GM18868 (cell line): ENCODE data around the gene MYO5A.
"Not testable (repeated sequence)": the region's sequence is repeated elsewhere in the genome, so short reads cannot be mapped to it uniquely, and the experiment has no call there.

Experiments used
- ATAC-seq: cut with Tn5 transposase; IDR thresholded peaks from one replicate; pipeline ENCODE4 v1.9.1; 2021; ENCODE audit warnings: mild to moderate bottlenecking, moderate library complexity; ENCODE audit not compliant: unreplicated experiment

The MYO5A gene

DNA sequence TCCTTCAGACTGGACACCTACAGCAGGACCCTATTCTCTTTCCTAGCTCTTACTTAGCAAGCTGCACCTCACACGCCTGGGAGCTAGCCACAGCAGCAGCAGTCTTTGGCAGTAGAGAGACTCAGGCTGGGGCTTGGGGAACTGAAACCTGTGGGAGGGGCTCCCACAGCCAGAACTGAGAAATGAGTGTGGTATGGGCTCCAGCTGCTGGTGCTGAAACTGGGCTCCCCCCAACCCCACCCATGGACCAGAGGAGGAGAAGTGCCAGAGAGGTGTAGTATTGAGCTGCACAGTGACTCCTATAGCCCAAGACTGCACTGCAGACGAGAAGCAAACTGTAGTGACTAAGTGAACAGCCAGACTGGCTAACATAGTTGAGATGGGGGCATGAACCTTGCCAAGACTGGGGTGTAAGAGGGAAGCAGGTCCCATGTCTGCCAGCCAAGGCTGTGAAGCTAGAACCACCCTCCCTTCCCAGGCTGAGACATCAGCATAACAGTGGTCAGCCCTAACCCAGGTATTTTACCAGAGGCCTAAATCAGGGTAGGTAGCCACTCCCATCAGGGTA lies 62.5 kb downstream of the MYO5A start:
- ATAC-seq, result peak; percentile 94

DNA sequence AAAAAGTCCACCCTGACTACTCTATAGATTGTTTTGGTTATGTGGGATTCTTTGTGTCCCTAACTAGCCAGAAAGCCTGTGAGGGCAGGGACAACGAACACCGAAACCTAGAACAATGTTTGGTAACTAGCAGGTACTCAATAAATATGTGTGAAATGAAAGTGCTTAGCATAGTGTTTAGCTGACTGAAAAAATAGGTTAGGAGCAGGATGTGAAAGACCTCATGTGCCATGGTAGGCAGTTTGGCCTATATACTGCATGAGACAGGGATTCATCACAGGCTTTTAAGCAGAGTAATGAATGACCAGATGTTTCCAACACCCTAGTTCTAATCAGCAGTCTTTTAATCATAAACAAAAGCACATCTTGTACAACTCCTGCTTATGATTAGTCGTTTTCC lies 64.2 kb downstream of the MYO5A start:
- peak; percentile 55 for ATAC-seq

- ATAC-seq, result no peak
Observed at GRCh38 chr15:52464040-52464439, 64.6 kb downstream of the MYO5A start.

DNA sequence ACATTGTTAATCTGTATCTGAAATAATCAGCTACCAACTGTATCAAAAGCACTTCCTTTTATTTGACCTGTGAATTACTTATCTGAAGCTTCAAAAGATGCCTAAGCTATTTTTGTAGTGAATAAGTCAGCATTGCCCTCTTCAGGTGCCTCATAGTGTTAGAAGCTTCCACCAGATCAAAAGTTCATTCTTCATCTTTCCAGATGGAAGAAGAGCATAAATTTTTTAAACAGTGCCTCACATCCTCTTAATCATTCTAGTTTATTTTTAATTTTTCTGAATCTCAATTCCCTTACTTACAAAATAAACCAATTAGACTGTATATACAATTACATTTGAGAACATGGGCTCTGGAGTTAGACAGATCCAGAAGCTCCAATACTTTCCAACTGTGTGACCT lies 65.0 kb downstream of the MYO5A start:
- no peak for ATAC-seq

GRCh38 chr15:52462806-52463360 lies 65.8 kb downstream of the MYO5A start:
- ATAC-seq, result no peak

DNA sequence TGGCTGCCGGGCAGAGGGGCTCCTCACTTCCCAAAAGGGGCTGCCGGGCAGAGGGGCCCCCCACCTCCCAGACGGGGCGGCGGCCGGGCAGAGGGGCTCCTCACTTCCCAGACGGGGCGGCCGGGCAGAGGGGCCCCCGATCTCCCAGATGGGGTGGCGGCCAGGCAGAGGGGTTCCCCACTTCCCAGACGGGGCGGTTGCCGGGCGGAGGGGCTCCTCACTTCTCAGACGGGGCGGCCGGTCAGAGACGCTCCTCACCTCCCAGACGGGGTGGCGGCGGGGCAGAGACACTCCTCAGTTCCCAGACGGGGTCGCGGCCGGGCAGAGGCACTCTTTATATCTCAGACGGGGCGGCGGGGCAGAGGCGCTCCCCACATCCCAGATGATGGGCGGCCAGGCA lies 69.0 kb downstream of the MYO5A start:
- not testable (repeated sequence) for ATAC-seq

DNA sequence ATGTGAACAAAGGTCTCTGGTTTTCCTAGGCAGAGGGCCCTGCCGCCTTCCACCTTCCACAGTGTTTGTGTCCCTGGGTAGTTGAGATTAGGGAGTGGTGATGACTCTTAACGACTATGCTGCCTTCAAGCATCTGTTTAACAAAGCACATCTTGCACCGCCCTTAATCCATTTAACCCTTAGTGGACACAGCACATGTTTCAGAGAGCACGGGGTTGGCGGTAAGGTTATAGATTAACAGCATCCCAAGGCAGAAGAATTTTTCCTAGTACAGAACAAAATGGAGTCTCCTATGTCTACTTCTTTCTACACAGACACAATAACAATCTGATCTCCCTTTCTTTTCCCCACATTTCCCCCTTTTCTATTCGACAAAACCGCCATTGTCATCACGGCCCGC lies 69.4 kb downstream of the MYO5A start:
- ATAC-seq, result not testable (repeated sequence)

DNA sequence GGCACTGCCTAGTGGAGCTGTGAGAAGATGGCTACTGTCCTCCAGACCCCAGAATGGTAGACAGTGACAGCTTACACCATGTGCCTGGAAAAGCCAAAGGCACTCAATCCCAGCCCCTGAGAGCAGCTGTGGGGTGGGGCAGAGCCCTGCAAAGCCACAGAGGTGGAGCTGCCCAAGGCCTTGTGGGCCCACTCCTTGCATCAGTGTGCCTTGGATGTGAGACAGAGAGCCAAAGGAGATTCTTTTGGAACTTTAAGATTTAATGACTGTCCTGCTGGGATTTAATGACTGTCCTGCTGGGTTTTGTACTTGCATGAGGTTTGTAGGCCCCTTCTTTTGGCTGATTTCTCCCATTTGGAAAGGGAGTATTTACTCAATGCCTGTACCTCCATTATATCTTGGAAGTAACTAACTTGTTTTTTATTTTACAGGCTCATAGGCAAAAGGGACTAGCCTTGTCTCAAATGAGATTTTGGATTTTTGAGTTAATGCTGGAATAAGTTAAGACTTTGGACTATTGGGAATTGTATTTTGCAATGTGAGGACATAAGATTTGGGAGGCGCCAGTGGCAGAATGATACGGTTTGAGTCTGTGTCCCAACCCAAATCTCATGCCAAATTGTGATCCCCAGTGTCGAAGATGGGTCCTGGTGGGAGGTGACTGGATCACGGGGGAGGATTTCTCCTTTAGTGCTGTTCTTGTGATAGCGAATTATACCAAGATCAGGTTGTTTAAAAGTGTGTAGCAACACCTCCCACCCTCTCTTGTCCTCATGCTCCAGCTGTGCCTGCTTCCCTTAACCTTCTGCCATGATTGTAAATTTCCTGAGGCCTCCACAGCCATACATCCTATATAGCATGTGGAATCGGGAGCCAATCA lies 80.4 kb downstream of the MYO5A start:
- no peak for ATAC-seq

DNA sequence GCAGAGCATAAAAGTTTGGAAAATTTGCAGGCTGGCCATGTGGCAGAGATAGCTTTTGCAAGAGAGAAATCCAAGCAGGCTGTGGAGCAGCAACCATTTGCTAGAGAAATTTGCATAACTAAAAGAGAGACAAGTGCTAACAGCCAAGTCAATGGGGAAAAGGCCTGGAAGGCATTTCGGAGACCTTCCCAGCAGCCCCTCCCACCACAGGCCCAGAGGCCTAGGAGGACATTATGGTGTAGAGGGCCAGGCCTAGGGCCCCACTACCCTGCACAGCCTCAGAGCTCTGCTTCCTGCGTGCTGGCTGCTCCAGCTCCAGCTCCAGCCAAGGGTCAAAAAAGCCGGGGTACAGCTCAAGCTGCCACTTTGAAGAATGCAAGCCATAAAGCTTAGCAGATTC lies 82.7 kb downstream of the MYO5A start:
- no peak for ATAC-seq

DNA sequence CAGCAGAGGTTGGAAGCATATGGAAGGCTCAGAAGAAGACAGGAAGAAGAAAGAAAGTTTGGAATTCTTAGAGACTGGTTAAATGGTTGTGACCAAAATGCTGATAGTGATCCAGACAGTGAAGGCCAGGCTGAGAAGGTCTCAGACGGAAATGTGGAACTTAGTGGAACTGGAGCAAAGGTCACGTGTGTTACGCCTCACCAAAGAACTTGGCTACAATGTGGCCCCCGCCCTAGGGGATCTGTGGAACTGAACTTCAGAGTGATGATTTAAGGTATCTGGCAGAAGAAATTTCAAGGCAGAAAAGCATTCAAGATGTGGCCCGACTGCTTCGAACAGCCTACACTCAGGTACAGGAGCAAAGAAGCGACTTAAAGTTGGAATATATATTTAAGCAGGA lies 83.1 kb downstream of the MYO5A start:
- ATAC-seq, result no peak

- not testable (repeated sequence) for ATAC-seq
Observed at GRCh38 chr15:52443205-52443604, 85.5 kb downstream of the MYO5A start.

GRCh38 chr15:52441841-52442240 lies 86.8 kb downstream of the MYO5A start:
- ATAC-seq, result no peak

DNA sequence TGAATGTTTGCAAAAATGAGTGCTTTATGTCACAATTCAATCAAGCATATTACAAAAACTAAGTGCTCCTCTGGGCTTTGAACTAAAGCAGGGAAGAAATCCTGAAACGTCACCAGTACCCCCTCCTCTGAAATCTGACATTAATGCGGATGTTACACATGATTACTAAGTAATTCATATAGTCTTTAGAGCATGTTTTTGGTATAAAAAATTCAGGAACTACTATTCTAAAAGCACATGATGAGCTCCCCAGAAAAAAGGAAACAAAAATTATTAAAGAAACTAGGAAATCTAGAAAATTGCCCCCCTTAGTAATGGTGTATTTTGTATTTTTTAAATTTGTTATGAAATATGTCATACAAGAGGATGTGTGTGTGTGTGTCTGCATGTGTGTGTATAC lies 87.7 kb downstream of the MYO5A start:
- ATAC-seq, result no peak

- no peak for ATAC-seq
Observed at GRCh38 chr15:52440414-52440813, 88.3 kb downstream of the MYO5A start.

DNA sequence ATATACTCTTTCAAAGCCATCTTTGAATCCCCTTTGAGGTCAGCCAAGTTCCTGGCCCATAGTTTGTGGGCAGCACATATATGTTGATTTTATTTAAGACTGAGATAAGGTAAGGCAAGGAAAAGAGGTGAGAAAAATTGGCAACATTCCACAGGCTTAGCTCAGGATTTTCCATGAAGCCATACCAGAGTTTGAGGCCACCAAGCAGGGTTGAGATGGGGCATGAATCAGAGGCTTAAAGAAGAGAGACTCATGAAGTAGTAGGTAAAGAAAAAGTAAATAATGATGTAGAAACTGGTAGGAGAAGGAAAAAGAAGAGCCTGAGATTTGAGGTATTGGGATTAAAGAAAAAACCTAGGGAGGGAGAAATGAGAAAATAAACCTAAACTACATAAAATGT lies 89.2 kb downstream of the MYO5A start:
- ATAC-seq, result no peak

DNA sequence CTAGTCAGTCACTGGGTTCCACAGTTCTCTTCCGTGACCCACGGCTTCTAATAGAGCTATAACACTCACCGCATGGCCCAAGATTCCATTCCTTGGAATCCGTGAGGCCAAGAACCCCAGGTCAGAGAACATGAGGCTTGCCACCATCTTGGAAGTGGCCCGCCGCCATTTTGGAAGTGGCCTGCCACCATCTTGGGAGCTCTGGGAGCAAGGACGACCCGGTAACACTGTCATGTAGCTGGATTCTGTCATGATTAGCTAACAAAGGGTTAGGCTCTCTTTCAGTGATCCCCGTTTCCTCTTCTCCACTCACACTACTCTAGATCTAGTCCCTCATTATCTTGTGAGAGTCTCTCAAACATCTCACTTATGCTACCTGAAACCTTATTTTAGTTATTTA lies 89.6 kb downstream of the MYO5A start:
- ATAC-seq, result not testable (repeated sequence)

DNA sequence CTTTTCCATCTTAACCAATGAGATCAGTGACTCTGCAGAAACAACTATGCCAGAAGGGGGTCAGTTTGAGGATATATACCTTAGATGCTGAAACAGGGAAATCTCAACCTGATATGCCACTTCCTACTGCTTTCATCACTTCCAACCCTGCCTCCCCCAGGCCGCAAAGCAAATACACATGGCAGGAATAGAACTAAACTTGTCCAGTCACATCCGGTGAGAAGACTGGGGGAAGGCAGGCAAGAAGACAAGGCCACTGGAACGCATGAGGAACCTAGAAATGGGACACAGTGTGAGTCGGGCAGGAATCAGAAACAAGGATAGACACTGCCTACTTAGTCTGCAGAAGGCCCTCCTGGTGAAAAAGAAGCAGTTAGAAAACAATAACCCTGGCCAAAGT lies 90.6 kb downstream of the MYO5A start:
- ATAC-seq, result no peak

DNA sequence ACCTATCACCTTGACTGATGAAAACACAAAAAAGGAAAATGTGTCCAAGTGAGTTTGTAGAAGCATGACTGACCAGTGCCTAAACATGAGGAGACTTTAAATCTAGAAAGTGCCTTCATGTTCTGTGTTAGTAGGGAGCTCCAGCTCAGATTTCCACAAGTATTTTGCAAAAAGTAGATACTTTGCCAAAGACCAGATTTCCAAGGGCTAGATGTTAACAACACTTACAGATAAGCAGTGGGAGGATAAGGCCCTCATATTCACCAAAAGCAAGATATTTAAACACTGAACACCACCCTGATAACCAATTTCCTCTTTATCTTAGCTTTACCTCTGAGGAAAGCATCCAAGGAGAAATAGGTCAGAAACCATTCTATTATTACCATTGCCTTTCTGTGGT lies 91.0 kb downstream of the MYO5A start:
- ATAC-seq, result no peak

DNA sequence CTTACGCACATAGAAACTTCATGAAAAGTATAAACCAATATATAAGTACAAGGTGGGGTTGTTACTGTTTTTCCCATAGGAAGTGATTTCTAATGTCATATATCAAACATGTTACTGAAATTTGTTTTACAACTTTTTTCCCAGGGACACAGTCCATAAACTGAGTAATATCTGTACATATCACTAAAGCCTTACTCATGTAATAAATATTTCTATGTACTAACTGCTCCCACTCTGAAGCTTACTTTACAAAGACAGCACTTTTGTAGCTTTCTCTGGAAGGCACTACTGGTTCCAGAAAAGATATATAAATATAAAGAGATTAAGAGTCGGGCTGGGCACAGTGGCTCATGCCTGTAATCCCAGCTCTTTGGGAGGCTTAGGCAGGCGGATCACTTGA lies 91.7 kb downstream of the MYO5A start:
- ATAC-seq, result no peak

DNA sequence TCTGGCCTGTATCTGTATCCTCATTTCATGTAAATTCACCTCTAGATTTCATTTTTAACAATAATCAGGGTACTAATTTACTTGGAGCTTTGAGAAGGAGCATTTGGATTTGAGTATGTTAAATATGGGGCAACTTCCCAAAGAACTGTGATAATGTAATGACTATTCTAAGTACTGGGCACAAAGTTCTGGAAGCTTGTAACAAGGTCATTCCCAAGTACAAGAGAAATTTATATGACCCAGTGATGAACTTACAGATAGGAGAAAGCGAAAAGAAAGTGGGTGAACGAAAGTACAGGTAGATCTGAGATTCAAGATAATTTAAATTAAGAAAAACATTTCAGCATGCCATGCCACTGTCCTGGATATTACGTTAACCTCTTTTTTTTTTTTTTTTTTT lies 93.8 kb downstream of the MYO5A start:
- no peak for ATAC-seq

DNA sequence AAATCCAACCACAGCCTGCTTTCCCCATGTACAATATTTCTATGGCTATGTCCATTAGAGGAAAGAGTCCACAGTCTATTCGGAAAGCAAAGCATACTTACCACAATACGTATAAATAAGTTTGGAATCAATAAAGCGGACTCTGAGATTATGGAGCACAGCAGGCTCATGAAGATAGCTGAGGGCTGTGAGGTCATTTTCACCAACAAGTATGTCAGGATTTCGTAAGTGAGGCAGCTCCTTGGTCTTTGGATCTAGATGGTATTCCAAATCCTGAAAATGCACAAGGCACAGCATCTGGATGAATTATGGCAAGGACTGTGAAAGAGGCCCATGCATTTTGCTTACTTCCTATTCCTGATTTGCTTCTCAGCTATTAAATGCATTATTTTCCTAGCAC lies 100.4 kb downstream of the MYO5A start:
- no peak for ATAC-seq

DNA sequence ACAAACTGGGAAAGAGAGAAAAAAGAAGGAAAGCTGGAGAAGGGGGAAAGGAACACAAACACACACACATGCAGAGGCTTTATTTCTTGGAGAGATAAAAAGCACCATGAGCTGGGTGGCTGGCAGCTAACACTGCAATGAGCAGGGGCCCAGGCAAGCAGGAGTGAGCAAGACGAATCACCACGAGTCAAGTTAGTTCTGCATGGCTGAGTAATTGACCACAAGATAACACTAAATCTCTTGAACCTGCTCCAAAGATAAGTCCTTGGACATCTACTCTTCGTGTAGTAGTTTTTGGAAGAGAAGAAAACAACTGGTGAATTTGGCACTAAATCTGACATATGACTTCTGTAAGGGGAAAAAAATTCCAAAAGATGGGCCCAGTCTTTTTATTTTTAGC lies 100.9 kb downstream of the MYO5A start:
- ATAC-seq, result no peak
